Measurements from ENCODE around the gene KCND2.

The KCND2 gene

GRCh38 chr7:120703585-120704240 lies 430.7 kb downstream of the KCND2 start:
- DNase-seq (ENCODE audit: low spot score) = no peak

- no peak for DNase-seq (ENCODE audit: low spot score)
Observed at GRCh38 chr7:120709252-120709971, 436.4 kb downstream of the KCND2 start.

DNA sequence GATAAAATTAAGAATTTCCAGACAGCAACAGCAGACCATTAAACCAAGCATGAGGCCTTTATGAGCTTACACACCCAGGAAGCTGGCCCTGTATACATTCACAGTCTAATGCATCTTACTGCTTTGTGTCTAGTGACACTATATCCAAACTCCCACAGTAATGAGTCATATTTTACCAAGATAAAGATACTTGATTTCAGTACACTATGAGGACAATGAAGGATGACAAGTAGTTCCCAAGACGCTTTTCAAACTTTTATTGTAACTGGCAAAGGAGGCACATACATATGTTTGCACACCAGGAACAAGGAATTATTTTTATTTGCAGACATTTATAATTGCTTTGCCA lies 437.0 kb downstream of the KCND2 start:
- DNase-seq (ENCODE audit: low spot score) = no peak

DNA sequence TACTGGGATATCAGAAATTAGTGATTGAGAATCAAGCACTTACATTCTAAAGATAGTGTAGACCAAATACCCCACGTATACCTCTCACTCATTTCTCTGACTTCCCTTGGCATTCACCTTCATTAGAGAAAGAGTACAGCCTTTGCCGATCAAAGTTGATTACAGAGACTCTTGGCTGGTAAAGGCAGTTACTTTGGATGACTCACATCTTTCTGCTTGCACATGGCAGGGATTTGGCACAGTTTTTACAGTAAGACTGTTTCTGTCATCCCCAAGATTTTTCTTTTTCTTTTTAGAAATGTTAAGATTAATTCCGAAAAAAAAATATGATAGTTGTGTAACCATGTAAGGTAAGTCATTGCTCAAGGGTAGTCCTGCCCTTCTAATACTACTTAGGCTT lies 442.0 kb downstream of the KCND2 start:
- DNase-seq (ENCODE audit: low spot score) = no peak

- DNase-seq (ENCODE audit: low spot score) = no peak
Observed at GRCh38 chr7:120716307-120716706, 443.3 kb downstream of the KCND2 start.

DNA sequence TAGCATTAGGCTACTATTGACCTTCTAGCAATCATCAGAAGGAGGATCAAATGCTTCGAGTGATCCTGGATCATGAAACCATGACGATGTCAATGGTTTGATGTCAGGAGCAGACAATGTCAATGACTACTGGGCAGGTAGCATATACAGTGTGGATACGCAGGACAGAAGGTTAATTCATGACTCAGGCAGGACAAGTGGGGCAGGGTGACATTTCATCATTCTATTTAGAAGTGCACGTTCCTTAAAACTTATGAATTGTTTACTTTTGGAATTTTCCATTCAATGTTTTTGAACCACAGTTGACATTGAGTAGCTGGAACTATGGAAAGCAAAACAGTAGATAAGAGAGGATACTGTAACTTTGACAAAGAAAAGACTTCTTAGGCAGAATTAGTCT lies 444.2 kb downstream of the KCND2 start:
- DNase-seq (ENCODE audit: low spot score) = no peak

DNA sequence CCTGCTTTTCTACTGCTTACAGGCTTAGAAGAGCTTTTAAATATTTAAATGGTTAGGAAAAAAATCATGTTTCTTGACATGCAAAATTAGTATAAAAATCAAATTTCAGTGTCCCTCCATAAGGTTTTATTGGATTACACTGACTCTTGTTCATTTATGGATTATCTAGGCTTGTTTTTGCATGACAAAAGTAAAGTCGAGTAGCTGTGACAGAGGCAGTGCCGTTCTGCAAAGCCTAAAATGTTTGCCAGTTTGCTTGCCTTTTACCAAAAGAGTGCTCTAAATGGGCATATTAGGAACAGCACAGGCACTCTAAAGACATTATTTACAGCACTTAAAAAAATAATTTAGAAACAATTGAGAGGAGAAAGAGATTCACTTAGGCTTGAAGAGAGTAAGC lies 445.4 kb downstream of the KCND2 start:
- no peak for DNase-seq (ENCODE audit: low spot score)

DNA sequence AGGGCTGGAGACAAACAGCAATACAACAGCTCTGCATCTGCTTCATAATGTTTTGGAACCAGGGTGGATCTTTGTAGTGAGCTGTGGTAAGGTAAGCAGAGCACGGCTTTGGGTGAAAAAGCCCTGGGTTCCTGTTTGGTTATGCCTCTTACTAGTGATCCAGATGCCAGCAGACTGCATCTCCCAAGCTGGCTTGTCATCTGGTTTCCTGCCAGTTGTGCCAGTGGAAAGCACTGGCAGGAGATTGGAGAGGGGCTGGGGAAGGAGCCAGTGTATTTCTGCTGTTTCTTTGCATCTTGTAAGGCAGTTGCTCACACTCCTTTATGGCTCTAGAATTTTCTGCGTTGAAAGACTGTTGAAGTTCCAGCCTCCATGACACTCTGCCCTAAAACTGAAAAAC lies 447.3 kb downstream of the KCND2 start:
- peak; percentile 24 for DNase-seq (ENCODE audit: low spot score)

- no peak for DNase-seq (ENCODE audit: low spot score)
Observed at GRCh38 chr7:120723465-120724385, 450.8 kb downstream of the KCND2 start.

GRCh38 chr7:120724448-120724847 lies 451.5 kb downstream of the KCND2 start:
- DNase-seq (ENCODE audit: low spot score) = no peak

DNA sequence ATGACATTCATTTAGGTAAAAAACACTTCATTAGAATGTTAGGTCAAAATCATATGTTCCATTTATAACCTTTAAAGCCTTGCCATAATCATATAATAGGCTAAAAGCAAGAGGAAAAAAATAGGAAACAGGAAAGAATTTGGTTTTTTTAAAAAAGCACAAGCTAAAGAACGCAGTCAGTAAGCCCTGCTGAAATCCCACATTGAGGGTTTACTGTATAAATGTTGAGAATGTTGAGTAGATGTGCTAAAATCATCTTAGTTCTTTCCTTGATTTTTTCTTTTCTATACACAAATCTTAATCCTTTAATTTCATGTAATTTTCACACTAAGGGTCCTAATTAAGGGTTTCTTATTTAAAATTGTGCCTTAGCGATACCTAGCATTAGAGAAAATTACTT lies 452.0 kb downstream of the KCND2 start:
- DNase-seq (ENCODE audit: low spot score) = no peak

DNA sequence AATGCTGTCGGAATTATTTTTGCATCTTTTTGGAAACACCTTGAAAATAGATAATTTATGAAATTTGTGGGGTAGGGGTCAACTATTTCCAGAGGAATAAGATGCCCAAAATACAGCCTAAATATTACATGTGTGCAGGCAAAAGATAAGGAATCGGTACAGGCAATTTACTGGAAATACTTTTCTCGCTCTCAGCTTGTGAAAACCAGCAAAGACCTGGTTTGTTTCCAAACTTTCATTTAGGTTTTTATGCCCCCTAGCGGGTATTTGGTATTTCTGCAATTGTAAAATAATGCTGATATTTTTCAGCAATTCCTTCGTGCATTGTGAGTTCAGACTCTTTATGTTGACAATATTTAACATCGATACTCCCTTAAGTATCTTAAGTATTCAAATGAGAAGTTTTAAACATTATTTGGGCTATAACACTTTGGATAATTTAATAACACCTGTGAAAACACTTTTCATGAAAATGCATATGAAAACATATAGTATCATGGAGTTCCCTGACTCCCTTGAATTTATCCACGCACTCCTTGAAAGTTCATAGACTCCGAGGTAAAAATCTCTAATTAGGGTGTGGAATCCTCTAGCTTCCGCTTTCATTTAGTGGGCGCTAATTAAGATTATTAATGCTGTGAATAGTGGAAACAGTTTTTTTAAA lies 452.5 kb downstream of the KCND2 start:
- peak; percentile 38 for DNase-seq (ENCODE audit: low spot score)

GRCh38 chr7:120729245-120729644 lies 456.3 kb downstream of the KCND2 start:
- no peak for DNase-seq (ENCODE audit: low spot score)

GRCh38 chr7:120731271-120731670 lies 458.3 kb downstream of the KCND2 start:
- DNase-seq (ENCODE audit: low spot score) = no peak

DNA sequence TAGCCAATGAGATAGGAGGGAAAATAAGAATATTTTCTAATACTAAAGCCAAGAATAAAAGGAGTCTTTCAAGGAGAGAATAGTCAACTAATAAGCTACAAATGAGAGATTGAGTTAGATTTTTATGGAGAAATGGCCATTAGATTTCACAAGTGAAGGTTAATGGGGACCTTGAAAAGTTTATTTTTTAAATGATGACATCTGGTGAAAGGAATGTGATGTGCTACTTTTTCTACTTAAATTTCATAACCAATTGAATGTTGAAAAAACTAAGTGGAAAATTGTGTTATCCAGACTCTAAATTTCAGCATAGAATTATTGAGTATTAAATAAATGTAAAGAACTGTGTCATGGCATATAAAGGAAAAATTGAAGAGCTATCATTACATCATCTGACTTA lies 459.3 kb downstream of the KCND2 start:
- DNase-seq (ENCODE audit: low spot score) = no peak

DNA sequence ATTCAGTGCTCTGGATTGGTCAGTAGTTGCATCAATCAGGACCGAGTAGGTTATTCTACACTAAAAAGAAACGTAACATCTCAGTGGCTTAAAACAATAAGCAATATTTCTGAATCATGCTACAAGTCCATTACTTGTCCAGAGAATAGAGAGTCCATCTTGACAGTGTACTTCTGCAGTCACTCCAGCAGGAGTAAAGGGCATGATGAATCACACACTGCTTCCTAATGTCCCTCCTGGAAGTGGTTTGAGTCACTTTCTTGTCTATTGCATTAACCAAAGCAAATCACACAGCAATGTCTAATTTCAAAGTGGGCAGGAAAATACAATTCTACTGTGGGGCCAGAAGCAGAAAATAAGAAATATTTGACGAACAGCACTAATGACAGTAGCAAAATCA lies 460.2 kb downstream of the KCND2 start:
- no peak for DNase-seq (ENCODE audit: low spot score)

DNA sequence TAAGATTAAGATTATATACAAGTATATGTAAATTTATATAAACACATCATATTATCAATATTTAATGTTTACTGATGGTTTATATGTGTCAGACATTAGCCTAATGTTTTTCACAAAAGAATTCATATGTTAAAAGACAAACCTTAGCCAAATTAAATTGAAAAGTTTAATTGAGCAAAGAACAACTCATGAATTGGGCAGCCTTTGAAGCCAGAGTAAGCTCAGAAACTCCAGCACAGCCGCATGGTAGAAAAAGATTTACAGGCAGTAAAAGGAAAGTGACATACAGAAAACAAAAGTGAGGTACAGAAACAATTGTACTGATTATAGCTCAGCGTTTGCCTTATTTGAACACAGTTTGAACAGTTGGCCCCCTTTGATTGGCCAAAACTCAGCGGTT lies 460.9 kb downstream of the KCND2 start:
- DNase-seq (ENCODE audit: low spot score) = no peak

DNA sequence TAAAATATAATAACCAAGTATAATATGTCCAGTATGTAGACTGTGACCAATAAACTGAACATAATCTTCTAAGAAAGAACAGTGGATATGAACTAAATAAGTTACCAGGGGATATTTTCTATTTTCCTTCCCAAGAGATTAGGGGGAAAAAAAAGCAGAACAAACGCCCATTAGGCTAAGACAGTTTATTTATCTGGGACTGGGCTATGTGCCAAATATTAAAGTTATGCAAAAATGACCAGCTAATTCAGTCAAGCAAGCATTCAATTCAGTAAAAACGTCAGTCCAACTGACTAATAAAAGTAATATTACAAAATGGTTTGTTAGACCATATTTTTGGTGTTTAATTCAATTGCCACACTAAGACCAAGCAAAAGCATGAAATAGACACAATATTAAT lies 462.8 kb downstream of the KCND2 start:
- DNase-seq (ENCODE audit: low spot score) = no peak

GRCh38 chr7:120738816-120739215 lies 465.8 kb downstream of the KCND2 start:
- no peak for DNase-seq (ENCODE audit: low spot score)

- DNase-seq (ENCODE audit: low spot score) = no peak
Observed at GRCh38 chr7:120740348-120740747, 467.4 kb downstream of the KCND2 start.

- DNase-seq (ENCODE audit: low spot score) = no peak
Observed at GRCh38 chr7:120741371-120742042, 468.5 kb downstream of the KCND2 start.

DNA sequence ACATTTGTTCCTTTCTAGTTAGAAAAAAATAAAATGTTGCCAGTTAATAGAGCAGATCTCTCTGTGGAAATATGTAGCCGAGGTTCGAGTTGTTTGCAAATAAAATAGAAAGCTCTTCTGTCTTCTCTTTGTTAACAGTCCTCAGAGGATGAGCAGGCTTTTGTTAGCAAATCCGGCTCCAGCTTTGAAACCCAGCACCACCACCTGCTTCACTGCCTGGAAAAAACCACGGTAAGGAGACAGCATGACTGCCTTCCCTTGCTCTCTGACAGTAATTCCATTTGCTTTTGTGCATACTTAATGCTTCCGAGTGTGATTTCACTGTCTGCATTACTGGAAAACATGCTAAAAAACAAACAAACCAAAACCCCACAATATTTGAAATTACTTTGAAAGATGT lies 469.4 kb downstream of the KCND2 start:
- peak; percentile 36 for DNase-seq (ENCODE audit: low spot score)
